H1 (cell line): ENCODE data around the gene MOCS1. TPM values are rescaled to one million over a fixed set of nuclear protein-coding genes. Genes with fewer than 3 reads are reported as not detected.

Source experiments
- CEBPB ChIP-seq: IDR thresholded peaks from 2 replicates; pipeline ENCODE4 v1.6.1; 2012; ENCODE audit warnings: low read depth, low read length
- EGR1 ChIP-seq: IDR thresholded peaks from 2 replicates; pipeline ENCODE4 v1.6.1; 2011; ENCODE audit warnings: low read depth, low read length, borderline replicate concordance
- KDM5A ChIP-seq: fragments of 200-600 bp; IDR thresholded peaks from 2 replicates; pipeline ENCODE4 v1.7.1; 2012; ENCODE audit warnings: mild to moderate bottlenecking, low read length, inconsistent platforms, mixed read lengths
- POU5F1 ChIP-seq: IDR thresholded peaks from 2 replicates; pipeline ENCODE4 v1.6.1; 2011; ENCODE audit warnings: low read depth, mild to moderate bottlenecking, low read length, moderate library complexity
- SAP30 ChIP-seq: fragments of 300-600 bp; sonication (generic); IDR thresholded peaks from 2 replicates; pipeline ENCODE4 v1.7.1; 2012; ENCODE audit warnings: low read length, moderate library complexity, mild to moderate bottlenecking, inconsistent platforms; ENCODE audit not compliant: insufficient read depth, insufficient replicate concordance
- SRF ChIP-seq: IDR thresholded peaks from 2 replicates; pipeline ENCODE4 v1.6.1; 2011; ENCODE audit warnings: mild to moderate bottlenecking, low read depth, low read length, moderate library complexity
- SUZ12 ChIP-seq: fragments of 200-600 bp; sonication (generic); IDR thresholded peaks from 2 replicates; pipeline ENCODE4 v1.6.1; 2012; ENCODE audit warnings: mild to moderate bottlenecking, inconsistent platforms, low read length, moderate library complexity, mixed read lengths
- polyA plus RNA-seq, 7 experiments: library from polyadenylated mRNA; depleted of rRNA in 3 of 7; stranded (reverse) in 5 of 7; unstranded in 2 of 7; fragments of >200 nt in 5 of 7; fragments of 200-250 nt in 2 of 7; gene quantifications; 1 replicate in 5 of 7; 2 replicates in 1 of 7; 4 replicates in 1 of 7; pipeline versions ENCODE4 v1.2.1 to v1.2.3, GENCODE V29; 2011 to 2013; ENCODE audit warnings: missing spikeins in 2 of 7, mixed read lengths in 2 of 7
- total RNA-seq: library from RNA; stranded (reverse); fragmentation: NEBNext Ultra II Directional; extraction: Animal tissue kit (Norgen Biotek cat#: 25700); gene quantifications from 2 replicates; pipeline ENCODE4 v1.2.1, GENCODE V29; 2021

MOCS1 gene
- total and polyA plus RNA-seq, 2 of the 8 experiments (the other 6 are each of a cell fraction or from before 2014, with no cell fraction given): 13.4 to 19.7 TPM

DNA sequence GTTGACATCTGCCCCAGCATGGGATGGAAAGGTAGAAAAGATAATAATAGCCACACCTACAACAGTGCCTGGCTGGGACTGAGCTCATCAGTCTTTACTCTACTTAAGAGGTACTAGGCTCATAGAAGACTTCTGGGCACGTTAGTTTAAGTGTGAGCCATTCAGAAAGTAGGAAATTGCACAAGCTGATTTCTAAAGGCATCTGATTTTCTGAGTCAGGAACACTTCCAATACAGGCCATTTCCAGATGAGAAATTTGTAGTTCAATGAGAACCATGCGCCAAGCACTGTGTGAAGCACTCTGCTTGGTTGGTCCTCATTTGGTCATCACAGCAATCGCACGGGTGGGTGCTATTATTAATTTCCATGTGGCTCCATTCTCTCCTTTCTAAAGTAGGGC, 42.3 kb downstream of the MOCS1 start (continued):
- no peak for TF ChIP-seq POU5F1
- TF ChIP-seq SUZ12: no peak
- TF ChIP-seq SRF: no peak
- no peak for TF ChIP-seq KDM5A
- no peak for TF ChIP-seq EGR1
- no peak for TF ChIP-seq CEBPB
- no peak for TF ChIP-seq SAP30
